DMS114 treated with DMSO at 0.1 percent for 48 hours (cell line): ENCODE measurements around the gene PIGM.

Experiments used
- DNase-seq: peaks from one replicate; lab custom pipeline; 2025; ENCODE audit not compliant: unreplicated experiment; lab: John Stamatoyannopoulos, UW

The PIGM gene

GRCh38 chr1:159989581-159989980 lies 42.2 kb downstream of the PIGM start:
- DNase-seq = no peak

- no peak for DNase-seq
Observed at GRCh38 chr1:159988006-159988405, 43.8 kb downstream of the PIGM start.

DNA sequence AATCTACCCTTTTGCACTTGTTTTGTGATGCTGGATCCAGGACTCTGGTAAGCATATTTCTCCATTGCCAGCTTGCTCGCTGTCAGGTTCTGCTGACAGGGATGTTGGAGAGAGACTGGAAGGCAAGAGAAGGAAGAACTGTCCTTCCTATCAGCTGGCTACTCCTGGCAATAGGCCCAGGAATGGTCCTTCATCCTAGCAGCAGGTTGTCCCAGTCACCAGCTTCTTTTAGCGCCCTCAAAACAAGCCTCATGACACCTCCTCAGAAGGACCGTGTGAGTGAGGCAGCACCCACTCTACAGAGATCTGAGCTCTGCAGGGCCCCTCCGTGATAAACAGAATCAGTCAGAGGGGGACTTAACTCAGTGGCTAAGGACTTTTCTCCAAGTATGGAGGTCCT lies 44.6 kb downstream of the PIGM start:
- no peak for DNase-seq

DNA sequence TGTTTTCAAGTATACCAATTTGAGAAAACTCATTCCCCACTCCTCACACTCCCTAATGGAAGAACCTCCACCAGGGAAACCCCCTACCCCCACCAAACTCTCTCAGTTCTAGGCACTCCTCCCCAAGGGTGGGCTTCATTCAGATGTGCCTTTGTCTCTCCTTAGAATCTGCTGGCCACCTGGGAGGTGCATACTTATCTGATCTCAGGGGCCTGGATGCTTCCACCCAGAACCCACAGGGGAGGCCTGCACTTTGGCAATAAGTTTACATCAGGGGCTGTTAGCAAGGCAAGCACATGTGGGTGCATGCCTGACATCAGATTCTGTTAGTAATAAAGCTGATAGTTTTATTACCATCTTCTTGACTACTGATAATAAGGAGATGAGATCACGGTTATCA lies 45.3 kb downstream of the PIGM start:
- DNase-seq = no peak

GRCh38 chr1:159986093-159986492 lies 45.7 kb downstream of the PIGM start:
- no peak for DNase-seq

GRCh38 chr1:159985473-159985872 lies 46.3 kb downstream of the PIGM start:
- no peak for DNase-seq

DNA sequence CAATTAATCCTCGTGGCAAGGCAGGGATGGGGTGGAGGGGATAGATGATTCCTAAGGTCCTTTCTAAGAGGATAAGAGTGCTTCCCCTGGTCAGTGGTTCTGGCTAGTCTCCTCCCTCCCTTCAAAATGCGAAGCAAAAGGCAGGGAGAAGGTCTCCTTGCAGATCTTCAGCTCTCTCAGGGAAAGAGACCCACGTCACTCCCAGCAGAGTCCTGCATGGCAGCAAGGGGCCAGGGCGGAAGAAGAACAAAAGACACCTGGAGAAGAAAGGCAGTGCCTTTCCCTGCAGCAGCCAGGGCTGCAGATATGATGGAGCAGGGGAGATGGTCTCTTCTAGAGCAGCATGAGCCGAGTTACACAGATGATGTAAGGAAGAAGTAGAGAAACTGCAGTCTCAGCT lies 48.1 kb downstream of the PIGM start:
- no peak for DNase-seq

GRCh38 chr1:159982280-159982679 lies 49.5 kb downstream of the PIGM start:
- no peak for DNase-seq

DNA sequence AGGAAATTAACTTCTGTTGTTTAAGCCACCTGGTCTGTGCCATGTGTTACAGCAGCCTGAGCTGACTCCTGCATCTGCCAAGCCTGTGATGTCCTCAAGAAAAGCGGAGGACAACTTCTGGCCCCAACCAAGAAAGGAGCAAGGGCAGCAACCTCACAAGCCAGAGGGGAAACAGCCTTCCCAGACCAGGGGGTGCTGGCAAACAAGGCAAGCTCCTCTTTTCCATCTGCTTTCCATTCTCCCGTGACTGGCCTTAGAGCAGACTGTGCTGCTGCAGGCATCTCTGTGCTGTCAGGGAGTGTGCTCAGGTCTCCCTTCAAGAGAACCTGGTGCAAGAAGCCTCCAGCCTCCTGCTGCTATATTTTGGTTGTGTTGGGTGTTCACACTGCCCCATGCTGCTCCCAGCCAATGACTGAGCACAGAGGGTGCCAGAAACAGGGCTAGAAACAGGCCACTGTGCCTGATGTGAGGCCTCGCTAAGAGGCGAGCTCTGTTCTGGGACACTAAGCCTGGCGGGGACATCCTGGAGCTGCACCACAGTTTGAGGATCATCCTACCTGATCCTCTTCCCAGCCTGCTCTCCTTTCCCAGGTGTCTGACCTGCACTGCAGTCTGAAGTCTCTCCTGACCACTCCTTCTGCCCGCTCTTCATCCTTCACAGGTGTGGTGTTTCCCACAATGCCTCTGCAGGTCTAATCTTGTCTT lies 50.3 kb downstream of the PIGM start:
- no peak for DNase-seq

DNA sequence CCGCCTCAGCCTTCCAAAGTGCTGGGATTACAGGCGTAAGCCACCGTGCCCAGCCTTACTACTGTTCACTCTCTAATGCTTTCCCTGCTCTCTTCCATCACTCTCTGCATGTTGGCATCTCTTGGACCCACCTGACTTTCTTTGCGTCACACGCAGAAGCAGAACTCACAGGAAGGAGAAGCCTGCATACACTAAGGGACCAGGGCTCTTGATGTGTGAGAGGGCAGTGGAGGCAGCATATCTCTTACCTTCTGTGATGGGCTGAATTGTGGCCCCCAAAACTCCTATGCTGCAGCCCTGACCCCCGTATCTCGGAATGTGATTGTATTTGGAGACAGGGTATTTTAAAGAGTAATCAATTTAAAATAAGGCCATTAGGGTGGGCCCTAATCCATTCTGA lies 51.0 kb downstream of the PIGM start:
- no peak for DNase-seq

DNA sequence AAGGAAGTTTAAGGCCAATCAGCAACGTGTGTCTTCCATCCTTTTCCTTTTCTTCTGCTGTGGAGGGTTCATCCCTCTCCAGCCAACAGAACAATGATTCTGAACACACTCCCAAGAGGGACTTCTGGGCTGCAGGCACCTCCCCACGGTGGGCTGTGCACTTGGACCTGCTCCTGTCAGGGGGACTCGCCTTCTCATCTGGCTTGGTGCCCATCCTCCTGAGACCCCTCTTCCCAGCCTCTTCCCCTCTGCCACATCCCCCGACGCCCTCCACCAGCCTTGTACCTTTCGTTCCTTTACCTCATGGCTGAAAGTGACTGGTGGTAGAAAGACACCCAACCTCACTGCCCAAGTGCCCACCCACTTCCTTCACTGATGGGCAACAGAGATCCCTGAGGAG lies 51.7 kb downstream of the PIGM start:
- DNase-seq = no peak

DNA sequence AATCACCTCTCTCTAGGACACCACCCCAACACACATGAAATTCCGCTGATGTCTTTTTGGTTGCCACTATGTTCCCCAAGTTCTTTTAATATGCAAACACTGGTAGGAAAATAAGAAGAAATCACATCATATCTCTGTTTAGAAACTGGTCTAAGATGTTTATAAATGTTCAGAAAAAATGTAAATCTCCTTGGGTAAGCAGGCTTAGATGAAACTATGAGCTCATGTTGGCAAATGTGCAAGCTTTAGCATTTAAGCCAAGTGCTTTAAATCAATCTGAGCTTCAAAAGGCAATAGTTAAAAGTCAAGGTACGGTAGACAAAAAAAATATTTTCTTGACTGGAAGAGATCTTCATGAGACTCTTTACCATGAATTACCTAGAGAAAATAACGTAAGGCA lies 52.5 kb downstream of the PIGM start:
- DNase-seq = no peak

- DNase-seq = no peak
Observed at GRCh38 chr1:159978107-159978398, 53.7 kb downstream of the PIGM start.

DNA sequence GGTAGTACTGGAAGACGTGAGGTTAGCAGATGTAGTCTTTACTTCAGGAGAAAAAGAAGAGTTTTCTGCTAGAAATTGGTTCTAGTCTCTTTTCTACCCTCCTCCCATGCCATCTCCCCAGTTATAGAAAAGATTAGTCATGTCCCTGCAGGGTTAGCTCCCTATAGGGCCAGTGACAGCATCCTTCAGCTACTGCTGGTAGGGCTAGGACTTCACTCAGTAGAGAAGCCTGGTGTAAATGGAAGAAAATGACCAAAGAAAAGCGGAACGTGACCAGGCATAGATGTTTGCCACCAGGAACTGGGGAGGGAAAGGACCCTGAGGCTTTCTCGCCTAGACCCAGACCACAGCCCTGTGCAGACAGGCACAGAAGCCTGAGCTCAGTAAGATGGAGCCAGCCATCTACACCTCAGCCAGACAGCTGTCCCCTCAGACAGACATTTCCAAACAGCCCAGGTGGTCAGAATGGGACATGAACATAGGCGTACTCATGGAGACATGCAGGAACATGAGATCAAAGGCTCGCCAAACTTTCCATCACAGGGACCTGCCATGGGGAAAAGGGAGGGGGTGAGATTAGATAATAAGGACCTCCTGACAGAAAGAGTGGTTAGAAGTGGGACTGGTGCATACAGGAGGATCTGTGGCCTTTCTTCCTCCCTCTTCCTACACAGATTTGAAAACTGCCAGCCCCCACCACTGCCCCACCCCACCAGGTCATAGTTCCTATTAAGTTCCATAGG lies 54.3 kb downstream of the PIGM start:
- DNase-seq = no peak
